PC-3 (cell line): ENCODE data around the gene RABGAP1L.

ENCODE experiments used
- EZH2phosphoT487 ChIP-seq: fragments of 300-600 bp; sonication (generic); IDR thresholded peaks from 2 replicates; pipeline ENCODE4 v1.6.1; 2018; ENCODE audit warnings: mild to moderate bottlenecking, antibody characterized with exemption, low read length, borderline replicate concordance
- TF ChIP-seq, protein P1 (sequence below): fragments of 300-600 bp; sonication (generic); conservative IDR thresholded peaks from 2 replicates; pipeline ENCODE4 v1.5.1; 2017; ENCODE audit warnings: antibody characterized with exemption, low read depth, mild to moderate bottlenecking, low read length

DNA sequence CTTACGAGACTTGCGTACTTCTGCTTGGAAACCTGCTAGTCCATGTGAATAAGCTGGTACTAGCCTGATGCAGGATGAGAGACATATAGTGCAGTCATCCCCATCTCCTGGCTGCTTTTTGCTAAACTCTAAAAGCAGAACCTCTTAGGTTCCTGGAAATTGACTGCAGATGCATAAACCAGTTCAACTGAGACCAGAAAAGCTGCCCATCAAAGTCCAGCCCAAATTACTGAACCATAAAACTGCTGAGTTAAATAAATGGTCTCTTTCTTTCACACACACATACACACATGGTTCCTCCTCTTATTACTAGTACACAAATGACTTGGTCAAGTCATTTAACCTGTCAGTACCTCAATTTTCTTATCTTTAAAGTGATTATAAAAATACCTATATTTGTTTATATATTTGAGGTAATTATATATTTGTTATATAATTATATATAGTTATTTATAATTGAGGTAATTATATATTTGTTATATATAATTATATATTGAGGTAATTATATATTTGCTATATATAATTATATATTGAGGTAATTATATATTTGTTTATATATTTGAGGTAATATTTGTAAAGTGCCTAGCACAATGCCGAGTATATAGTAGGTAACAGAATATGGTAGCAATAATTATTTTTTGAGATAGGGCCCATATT is 25.2 kb upstream of the RABGAP1L start:
- TF ChIP-seq, protein P1, sequence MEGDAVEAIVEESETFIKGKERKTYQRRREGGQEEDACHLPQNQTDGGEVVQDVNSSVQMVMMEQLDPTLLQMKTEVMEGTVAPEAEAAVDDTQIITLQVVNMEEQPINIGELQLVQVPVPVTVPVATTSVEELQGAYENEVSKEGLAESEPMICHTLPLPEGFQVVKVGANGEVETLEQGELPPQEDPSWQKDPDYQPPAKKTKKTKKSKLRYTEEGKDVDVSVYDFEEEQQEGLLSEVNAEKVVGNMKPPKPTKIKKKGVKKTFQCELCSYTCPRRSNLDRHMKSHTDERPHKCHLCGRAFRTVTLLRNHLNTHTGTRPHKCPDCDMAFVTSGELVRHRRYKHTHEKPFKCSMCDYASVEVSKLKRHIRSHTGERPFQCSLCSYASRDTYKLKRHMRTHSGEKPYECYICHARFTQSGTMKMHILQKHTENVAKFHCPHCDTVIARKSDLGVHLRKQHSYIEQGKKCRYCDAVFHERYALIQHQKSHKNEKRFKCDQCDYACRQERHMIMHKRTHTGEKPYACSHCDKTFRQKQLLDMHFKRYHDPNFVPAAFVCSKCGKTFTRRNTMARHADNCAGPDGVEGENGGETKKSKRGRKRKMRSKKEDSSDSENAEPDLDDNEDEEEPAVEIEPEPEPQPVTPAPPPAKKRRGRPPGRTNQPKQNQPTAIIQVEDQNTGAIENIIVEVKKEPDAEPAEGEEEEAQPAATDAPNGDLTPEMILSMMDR = no peak
- TF ChIP-seq EZH2phosphoT487 = no peak
